NCI-H446 (cell line): ENCODE results near the gene MRC2.

Experiments
- DNase-seq, 2 experiments: peaks; one replicate each; lab custom pipeline; 2025; lab: John Stamatoyannopoulos, UW

The MRC2 gene

GRCh38 chr17:62641153-62641552, 13.7 kb downstream of the MRC2 start:
- DNase-seq, result no peak

DNA sequence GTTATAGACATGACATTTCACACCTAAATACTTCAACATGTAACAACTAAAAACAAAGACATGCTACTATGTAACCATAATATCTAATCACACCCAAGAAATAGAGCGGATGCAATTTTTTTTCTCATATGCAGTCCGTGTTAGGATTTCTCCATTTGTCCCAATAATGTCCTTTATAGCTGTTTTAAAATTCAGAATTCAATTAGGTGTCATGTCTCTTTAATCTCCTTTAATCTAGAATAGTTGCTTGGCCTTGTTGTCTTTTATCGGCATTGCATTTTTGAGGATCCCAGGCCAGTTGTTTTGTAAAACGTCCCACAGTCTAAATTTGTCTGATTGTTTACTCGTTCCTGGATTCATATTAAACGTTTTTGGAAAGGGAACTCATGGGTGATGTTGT, 14.5 kb downstream of the MRC2 start:
- no peak for DNase-seq

DNA sequence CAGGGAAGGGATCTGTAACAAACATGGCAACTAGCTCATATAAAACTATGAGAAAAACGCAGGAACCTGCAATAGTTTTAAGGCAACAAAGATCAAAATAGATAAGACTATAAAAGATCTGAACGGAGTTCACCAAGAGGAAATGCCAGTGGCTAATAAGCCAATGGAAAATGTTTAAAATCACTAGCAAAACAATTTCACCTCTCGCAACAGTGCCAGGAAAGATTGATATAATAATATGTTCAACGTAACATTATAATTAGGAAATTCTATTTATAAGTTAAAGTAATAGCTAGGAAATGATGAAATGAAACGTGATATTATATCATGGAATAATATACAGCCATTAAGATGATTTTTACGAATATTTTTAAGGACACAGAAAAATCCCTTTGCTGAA, 16.0 kb downstream of the MRC2 start:
- DNase-seq, result no peak

GRCh38 chr17:62644487-62645173, 17.2 kb downstream of the MRC2 start:
- DNase-seq, result no peak

GRCh38 chr17:62648251-62648955, 20.9 kb downstream of the MRC2 start:
- no peak for DNase-seq

GRCh38 chr17:62648956-62649294, 21.5 kb downstream of the MRC2 start:
- DNase-seq, result no peak

DNA sequence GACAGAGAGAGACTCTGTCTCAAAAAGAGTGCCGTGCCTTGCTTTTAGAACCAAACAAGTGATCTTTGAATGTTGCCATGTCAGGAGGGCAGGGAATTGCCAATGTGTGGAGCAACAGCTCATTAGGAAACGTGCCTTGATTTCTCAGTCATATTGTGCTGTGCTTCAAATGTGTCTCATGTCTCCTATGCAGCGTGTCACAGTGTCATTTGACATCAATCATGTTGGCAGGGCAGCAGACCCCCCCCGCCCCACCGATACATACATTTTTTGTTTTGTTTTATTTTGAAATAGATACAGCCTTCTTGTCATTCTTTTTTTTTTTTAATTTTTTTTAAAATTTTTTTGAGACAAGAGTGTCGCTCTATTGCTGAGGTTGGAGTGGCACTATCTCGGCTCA, 22.1 kb downstream of the MRC2 start:
- DNase-seq, result no peak

GRCh38 chr17:62650587-62650986, 23.1 kb downstream of the MRC2 start:
- no peak for DNase-seq

DNA sequence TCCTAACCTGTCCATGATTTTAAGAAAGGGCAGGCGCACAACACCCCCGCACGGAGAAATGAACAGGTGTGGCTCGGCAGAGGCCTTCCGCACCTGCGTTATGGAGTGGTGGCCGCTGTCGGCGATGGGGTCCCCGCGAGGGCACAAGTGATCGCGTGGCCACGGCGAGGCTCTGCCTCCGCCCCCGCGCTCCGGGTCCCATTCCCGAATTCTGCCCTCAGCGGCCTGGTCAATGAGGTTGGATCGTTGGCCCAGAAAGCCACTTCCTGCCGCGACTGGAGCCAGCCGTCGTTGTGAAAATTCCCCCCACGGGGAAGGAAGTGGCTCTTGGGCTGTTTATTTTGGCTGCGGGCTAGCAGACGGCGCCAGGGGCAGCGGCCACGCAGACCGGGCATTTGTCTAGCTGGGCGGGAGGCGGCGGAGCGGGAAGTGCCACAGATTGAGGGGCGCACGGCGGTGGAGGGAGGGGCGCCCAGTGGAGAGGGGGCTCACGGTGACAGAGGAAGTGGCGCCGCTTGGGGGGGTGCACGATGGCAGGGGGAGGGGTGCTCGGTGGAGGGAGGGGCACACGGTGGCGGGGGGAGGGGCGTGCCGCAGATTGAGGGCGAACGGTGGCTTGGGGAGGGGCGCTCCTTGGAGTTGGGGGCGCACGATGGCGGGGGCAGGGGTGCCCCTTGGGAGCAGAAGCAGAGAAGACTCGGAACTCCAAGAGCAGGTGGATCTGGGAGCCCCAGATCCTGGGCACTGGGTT, 25.0 kb downstream of the MRC2 start:
- DNase-seq, result no peak

- no peak for DNase-seq
Measured at GRCh38 chr17:62653002-62653825, 25.7 kb downstream of the MRC2 start.

- DNase-seq, result no peak
Measured at GRCh38 chr17:62653826-62654761, 26.6 kb downstream of the MRC2 start.

DNA sequence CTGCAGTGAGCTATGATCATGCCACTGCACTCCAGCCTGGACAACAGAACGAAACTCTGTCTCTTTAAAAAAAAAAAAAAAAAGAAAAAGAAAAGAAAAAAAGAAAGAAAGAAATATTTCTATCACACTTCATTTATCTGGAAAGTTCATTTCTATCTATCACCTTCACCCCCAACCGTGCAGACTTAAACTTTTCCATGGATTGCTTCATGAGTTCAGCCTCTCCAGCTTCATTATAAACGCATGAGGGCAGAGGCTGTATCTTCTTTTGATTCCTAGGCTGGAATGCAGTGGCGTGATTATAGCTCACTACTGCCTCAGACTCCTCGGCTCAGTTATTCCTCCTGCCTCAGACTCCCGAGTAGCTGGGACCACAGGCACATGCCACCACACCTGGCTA, 28.2 kb downstream of the MRC2 start:
- no peak for DNase-seq

- DNase-seq, result no peak
Measured at GRCh38 chr17:62656446-62656845, 29.0 kb downstream of the MRC2 start.

GRCh38 chr17:62657145-62657665, 29.7 kb downstream of the MRC2 start:
- DNase-seq, result no peak

DNA sequence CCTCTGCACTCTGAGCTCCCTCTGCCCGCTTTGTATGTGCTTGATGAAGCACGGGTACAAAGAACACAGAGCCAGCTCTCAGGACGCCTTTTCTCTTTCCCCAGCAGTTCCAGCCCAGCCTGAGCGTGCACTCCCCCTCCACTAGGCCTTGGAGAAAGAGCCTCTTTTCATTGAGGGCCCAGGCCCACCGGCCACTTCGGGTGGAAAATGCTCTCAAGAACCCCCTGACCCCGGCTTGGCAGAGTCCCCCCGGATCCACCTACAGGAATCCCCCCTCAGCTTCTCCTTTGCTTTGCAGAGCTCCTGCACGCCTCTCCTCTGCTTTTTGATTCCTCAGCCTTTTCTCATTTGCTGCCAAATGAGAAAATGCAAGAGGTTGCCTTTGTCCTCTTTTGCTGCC, 30.2 kb downstream of the MRC2 start:
- DNase-seq, result no peak

- no peak for DNase-seq
Measured at GRCh38 chr17:62658136-62658920, 30.9 kb downstream of the MRC2 start.

- no peak for DNase-seq
Measured at GRCh38 chr17:62660629-62661118, 33.2 kb downstream of the MRC2 start.

GRCh38 chr17:62661337-62661736, 33.9 kb downstream of the MRC2 start:
- no peak for DNase-seq

DNA sequence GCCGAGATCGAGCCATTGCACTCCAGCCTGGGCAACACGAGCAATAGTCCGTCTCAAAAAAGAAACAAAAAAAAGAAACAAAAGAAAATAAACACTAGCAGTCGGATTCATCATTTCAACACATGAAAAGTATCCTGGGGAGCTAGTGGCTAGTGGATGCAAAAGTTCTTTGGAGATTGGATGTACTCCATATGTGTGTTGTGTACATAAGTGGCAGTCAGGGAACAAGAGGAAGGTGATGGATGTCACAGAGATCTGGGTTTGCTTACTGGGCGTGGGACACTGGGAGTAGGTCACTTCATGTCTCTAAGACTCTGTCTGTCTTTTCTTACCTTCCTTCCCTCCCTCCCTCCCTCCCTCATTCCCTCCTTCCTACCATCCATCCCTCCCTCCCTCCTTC, 35.4 kb downstream of the MRC2 start:
- no peak for DNase-seq

DNA sequence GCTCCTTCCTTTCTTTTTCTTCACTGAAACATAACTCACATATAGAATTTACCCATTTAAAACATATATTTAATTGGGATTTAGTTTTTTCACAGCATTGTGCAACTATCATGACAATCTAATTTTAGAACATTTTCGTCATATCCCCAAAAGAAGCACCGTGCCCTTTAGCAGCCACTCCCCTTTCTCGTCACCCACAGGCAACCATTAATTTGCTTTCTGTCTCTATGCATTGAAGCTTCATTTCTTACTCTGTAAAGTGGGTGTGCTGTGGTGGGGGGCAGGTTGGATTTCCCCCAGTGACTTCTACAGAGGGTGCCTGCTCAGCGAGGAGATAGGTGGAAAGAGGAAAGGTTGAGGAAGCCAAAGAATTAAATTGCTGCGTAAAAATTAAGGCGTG, 35.8 kb downstream of the MRC2 start:
- no peak for DNase-seq
